ENCODE data around the gene CLCNKB. TPM values are rescaled to one million over a fixed set of nuclear protein-coding genes. Genes with fewer than 3 reads are reported as not detected.
A peak's percentile ranks its signal among the peaks of the same experiment; 100 is the strongest.

CLCNKB gene
- total and polyA plus RNA-seq, 2 of the 13 experiments (the other 11 are each of a cell fraction or from before 2014, with no cell fraction given), result 0.04 TPM; not detected in 1

DNA sequence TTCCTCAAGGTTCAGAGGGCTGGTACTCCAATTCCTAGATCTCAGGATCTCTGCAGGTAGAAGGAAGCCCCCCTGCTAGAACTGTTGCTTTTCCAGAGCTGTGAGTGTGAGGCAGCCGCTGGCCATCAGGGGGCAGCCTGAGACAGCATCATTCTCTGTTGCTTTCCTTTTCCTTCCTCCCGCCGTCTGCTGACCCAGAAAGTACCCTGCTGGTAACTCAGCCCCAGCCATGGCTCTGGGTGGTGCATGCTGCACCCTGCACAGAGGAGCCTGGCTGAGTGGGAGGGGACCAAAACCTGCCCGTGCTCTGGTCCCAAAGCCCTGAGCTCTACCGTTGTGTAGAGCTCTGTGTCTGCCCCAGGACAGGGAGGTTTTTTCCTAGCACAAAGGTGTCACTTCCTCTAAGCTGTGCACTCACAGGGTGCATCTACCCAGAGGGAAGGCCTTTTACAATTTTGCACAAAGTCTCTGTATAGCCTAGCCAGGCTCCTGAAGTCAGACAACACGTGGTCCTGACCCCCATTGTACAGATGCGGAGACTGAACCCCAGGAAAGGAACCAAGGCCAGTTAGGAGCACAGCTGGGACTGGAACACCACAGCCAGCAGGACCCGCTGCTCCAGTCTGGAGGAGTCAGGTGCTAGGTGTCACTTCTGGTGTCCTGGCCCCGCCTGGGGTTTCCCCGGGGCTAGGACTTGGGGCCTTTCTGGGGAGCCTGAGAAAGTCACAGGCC lies 35.5 kb downstream of the CLCNKB start (continued):
- TF ChIP-seq, protein P1, sequence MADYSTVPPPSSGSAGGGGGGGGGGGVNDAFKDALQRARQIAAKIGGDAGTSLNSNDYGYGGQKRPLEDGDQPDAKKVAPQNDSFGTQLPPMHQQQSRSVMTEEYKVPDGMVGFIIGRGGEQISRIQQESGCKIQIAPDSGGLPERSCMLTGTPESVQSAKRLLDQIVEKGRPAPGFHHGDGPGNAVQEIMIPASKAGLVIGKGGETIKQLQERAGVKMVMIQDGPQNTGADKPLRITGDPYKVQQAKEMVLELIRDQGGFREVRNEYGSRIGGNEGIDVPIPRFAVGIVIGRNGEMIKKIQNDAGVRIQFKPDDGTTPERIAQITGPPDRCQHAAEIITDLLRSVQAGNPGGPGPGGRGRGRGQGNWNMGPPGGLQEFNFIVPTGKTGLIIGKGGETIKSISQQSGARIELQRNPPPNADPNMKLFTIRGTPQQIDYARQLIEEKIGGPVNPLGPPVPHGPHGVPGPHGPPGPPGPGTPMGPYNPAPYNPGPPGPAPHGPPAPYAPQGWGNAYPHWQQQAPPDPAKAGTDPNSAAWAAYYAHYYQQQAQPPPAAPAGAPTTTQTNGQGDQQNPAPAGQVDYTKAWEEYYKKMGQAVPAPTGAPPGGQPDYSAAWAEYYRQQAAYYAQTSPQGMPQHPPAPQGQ (CRISPR knock-in tag; IDR thresholded peaks at IDR 0.05; ENCODE audit: borderline replicate concordance), result no peak
- TF ChIP-seq IRX3 (CRISPR knock-in tag; IDR thresholded peaks at IDR 0.05; ENCODE audit: borderline replicate concordance, low read depth), result no peak
- TF ChIP-seq ZNF10 (CRISPR knock-in tag; IDR thresholded peaks at IDR 0.05; ENCODE audit: borderline replicate concordance, low read depth), result no peak
- TF ChIP-seq, protein P2, sequence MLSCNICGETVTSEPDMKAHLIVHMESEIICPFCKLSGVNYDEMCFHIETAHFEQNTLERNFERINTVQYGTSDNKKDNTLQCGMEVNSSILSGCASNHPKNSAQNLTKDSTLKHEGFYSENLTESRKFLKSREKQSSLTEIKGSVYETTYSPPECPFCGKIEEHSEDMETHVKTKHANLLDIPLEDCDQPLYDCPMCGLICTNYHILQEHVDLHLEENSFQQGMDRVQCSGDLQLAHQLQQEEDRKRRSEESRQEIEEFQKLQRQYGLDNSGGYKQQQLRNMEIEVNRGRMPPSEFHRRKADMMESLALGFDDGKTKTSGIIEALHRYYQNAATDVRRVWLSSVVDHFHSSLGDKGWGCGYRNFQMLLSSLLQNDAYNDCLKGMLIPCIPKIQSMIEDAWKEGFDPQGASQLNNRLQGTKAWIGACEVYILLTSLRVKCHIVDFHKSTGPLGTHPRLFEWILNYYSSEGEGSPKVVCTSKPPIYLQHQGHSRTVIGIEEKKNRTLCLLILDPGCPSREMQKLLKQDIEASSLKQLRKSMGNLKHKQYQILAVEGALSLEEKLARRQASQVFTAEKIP (CRISPR knock-in tag; IDR thresholded peaks at IDR 0.05; ENCODE audit: borderline replicate concordance), result no peak
- TF ChIP-seq, protein P3, sequence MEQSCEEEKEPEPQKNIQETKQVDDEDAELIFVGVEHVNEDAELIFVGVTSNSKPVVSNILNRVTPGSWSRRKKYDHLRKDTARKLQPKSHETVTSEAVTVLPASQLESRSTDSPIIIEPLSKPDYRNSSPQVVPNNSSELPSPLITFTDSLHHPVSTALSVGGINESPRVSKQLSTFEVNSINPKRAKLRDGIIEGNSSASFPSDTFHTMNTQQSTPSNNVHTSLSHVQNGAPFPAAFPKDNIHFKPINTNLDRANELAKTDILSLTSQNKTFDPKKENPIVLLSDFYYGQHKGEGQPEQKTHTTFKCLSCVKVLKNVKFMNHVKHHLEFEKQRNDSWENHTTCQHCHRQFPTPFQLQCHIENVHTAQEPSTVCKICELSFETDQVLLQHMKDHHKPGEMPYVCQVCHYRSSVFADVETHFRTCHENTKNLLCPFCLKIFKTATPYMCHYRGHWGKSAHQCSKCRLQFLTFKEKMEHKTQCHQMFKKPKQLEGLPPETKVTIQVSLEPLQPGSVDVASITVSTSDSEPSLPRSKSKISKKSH (CRISPR knock-in tag; IDR thresholded peaks at IDR 0.05; ENCODE audit: borderline replicate concordance), result no peak
- TF ChIP-seq ZNF672 (CRISPR knock-in tag; IDR thresholded peaks at IDR 0.05), result no peak
- TF ChIP-seq, protein P4, sequence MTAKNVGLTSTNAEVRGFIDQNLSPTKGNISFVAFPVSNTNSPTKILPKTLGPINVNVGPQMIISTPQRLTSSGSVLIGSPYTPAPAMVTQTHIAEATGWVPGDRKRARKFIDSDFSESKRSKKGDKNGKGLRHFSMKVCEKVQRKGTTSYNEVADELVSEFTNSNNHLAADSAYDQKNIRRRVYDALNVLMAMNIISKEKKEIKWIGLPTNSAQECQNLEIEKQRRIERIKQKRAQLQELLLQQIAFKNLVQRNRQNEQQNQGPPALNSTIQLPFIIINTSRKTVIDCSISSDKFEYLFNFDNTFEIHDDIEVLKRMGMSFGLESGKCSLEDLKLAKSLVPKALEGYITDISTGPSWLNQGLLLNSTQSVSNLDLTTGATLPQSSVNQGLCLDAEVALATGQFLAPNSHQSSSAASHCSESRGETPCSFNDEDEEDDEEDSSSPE (CRISPR knock-in tag; IDR thresholded peaks at IDR 0.05), result 0 out of 2 replicates have a peak, but pooled peaks have one; percentile 22
- TF ChIP-seq ZNF232 (CRISPR knock-in tag; IDR thresholded peaks at IDR 0.05; ENCODE audit: borderline replicate concordance), result no peak
- TF ChIP-seq ZNF296 (CRISPR knock-in tag; conservative IDR thresholded peaks at IDR 0.05), result no peak
- TF ChIP-seq CHD2 (IDR thresholded peaks at IDR 0.05; ENCODE audit: low read depth, low read length), result no peak
- TF ChIP-seq RFXAP (CRISPR knock-in tag; IDR thresholded peaks at IDR 0.05; ENCODE audit: borderline replicate concordance), result no peak
- TF ChIP-seq SP2 (CRISPR knock-in tag; IDR thresholded peaks at IDR 0.05), result no peak
- TF ChIP-seq MBD4 (IDR thresholded peaks at IDR 0.05; ENCODE audit: borderline replicate concordance, low read length), result no peak
- TF ChIP-seq ZNF775 (CRISPR knock-in tag; IDR thresholded peaks at IDR 0.05; ENCODE audit: borderline replicate concordance), result no peak
- no peak for TF ChIP-seq ZNF44 (CRISPR knock-in tag; IDR thresholded peaks at IDR 0.05)
- no peak for TF ChIP-seq PAX8 (CRISPR knock-in tag; IDR thresholded peaks at IDR 0.05; ENCODE audit: borderline replicate concordance)
- 0 out of 2 replicates have a peak, but pooled peaks have one; percentile 24 for TF ChIP-seq FOXK1 (CRISPR knock-in tag; IDR thresholded peaks at IDR 0.05; ENCODE audit: borderline replicate concordance, low read depth)
- TF ChIP-seq, protein P5, sequence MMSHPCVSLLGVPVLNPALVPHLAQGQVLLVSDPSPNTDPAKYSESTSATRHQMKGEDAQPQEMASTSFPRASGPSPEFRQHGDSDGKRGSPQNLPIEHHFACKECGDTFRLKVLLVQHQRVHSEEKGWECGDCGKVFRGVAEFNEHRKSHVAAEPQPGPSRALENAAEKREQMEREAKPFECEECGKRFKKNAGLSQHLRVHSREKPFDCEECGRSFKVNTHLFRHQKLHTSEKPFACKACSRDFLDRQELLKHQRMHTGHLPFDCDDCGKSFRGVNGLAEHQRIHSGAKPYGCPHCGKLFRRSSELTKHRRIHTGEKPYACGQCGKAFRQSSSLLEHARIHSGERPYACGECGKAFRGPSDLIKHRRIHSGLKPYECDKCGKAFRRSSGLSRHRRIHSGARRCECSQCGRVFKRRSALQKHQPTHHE (CRISPR knock-in tag; IDR thresholded peaks at IDR 0.05; ENCODE audit: borderline replicate concordance), result no peak

Measured in HepG2 (cell line).